ENCODE measurements around the gene GINS1.

- no peak for TF ChIP-seq TAF1 (IDR thresholded peaks at IDR 0.05; ENCODE audit: low read depth, low read length)
- TF ChIP-seq POLR2AphosphoS5 (IDR thresholded peaks at IDR 0.05; ENCODE audit: low read depth, low read length) = no peak
- peak; percentile 60 for TF ChIP-seq PAX5 (IDR thresholded peaks at IDR 0.05; ENCODE audit: insufficient read depth, low read length, severe bottlenecking)
- no peak for TF ChIP-seq POLR2A (IDR thresholded peaks at IDR 0.05; ENCODE audit: low read depth, low read length)
Observed at GRCh38 chr20:25470045-25470444, 62.6 kb downstream of the GINS1 start.

Measured in GM12891 (cell line).